Ammon's horn (tissue), 1 donor: ENCODE results near the gene DDX41.
"Not testable (repeated sequence)": the region's sequence is repeated elsewhere in the genome, so short reads cannot be mapped to it uniquely, and the experiment has no call there.

Experiments
- DNase-seq: peaks from one replicate; pipeline ENCODE4 v3.0.0-alpha.2; 2016; ENCODE audit warnings: low spot score

The DDX41 gene

DNA sequence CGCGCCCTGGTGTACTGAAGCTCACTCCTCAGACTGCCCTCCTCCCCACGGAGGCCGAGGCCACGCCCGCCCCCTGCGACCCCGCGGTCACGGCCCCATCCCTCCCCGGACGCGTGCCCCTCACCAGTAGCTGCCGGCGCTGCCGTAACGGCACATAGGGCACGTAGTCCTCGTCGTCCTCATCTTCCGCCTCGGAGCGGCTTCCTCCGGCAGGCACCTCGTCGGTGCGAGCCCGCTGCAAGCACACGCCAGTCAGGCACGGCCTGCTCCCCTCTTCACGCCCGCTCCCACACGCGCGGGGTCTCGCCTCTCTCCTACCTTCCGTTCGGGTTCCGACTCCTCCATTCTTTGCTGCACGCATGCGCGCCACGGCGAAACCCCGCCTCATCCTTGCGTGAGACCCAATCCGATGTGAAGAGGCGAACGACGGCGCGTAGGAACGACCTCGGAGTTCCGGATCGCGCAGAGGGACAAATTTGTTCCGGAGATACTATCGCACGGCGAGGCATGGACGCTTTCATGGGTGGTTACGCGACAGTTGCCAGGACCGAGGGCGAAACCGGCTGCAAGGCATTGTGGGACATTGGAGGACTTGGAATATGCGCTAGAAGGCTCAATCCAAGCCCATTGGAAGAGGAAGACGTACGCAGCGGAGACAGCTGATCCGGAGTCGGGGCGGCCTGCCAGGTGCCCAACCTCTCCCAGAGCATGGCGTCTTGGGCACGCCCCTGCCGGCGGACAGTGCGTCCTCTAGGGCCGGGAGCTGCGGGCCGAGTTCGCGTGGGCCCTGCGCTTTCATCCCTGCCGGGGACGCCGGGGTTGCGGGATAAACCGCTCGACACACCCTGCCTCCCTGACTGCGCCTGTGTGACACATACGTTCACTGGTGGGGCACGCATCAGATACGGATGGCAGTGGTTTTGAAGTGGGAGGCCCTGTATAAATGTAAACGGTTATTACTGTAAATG lies at the start of gene DDX41:
DDX41 (minus strand) TSS at position 361 of the 968 bp plus-strand sequence; CDS start at position 345, 16 bp downstream.
- DNase-seq = peak; percentile 99

DNA sequence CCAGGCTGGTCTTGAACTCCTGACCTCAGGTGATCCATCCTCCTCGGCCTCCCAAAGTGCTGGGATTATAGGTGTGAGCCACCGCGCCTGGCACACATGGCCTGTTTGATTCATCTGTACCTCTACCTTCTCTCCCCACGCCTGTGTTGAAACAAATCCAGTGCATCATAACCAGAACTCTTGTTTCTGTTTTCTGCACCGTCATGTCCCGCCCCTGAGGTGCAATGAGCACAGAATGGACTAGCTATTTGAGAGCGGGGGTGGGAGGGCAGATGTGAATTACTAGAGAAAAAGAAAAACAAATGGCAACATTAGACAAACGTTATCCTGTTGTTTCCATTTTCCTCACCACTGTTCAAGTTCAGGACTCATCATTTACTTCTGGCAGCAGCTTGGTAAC lies 48.3 kb upstream of the DDX41 start:
- DNase-seq = no peak

DNA sequence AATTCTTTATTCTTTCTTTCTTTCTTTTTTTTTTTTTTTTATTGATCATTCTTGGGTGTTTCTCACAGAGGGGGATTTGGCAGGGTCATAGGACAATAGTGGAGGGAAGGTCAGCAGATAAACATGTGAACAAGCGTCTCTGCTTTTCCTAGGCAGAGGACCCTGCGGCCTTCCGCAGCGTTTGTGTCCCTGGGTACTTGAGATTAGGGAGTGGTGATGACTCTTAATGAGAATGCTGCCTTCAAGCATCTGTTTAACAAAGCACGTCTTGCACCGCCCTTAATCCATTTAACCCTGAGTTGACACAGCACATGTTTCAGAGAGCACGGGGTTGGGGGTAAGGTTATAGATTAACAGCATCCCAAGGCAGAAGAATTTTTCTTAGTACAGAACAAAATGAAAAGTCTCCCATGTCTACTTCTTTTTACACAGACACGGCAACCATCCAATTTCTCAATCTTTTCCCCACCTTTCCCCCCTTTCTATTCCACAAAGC lies 42.7 kb upstream of the DDX41 start:
- DNase-seq = not testable (repeated sequence)

DNA sequence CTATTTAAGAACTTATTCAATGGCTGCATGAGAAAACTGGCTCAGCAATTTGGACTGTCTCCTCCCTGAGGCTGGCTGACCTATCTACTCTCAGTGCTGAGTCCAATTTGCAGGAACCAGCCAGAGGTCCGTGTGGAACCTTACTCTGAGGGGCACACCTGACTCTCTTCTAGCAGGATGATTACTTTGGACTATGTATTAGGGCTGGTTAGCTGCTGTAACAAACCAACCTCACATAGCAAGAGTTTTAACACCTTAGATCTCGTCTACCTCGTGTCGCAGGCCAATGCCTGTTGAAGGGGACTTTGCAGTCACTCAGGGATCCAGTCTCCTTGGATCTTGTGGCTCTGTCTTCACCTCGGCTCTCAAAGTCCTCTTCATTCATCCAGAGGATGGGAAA lies 41.0 kb upstream of the DDX41 start:
- DNase-seq = no peak

DNA sequence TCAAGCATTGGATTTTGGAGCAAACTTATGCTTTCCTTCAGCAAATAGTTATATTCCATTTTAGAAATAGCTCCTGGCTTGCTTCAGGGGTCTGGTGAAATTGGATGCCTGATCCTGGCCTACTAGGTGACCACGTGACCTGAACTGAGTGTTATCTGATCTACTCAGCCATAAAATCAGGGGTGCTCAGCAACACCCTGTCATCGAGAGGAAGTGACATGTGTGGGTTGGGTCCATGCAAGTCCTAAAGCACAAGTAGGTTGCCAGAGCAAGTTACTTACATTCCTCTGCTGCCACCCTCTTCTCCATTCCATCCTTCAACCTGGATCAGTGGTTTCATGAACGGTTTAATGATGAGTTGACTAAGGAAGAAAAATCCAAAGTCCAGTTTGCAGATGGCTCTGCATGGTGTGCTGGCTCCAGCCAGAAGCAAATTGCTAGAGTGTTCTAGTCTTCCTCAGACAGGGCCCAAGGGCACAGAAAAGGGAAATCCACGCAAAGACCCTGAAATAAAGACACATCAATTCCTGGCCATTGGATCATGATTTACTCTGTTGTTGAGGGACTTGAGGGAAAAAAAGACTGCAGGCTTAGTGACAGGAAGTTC lies 40.4 kb upstream of the DDX41 start:
- DNase-seq = no peak

DNA sequence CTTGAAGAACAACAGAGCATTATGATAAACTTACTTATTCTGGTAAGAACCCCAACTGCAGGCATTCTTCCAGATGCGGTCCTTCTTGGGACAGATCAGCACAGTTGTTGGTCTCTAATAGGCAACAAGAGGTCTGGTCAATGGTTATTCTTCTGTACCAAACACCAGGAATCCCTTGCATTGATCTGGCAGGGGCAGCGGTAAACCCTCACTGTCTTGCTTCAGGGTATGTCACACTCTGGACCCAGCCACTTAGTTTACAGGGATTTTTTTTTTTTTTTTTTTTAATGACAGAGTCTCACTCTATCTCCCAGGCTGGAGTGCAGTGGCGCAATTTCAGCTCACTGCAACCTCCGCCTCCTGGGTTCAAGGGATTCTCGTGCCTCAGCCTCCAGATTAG lies 38.9 kb upstream of the DDX41 start:
- no peak for DNase-seq

DNA sequence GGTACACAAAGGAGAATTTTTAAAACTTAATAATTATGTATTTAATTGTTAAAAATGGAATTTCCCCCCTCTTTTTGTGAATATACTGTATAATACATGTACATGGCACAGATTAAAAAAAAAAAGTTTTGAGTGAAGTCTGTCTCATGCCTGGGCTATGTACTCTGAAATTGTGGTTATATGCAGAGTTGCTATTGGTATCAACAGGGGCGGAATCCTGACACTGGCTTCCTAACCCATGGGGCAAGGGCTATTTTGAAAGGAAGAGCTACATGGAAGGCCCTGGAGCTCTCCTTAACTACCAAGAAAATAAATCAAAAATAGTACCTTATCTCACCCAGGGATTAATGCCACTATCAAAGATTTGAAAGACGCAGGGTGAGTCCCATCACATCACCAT lies 38.5 kb upstream of the DDX41 start:
- DNase-seq = no peak

DNA sequence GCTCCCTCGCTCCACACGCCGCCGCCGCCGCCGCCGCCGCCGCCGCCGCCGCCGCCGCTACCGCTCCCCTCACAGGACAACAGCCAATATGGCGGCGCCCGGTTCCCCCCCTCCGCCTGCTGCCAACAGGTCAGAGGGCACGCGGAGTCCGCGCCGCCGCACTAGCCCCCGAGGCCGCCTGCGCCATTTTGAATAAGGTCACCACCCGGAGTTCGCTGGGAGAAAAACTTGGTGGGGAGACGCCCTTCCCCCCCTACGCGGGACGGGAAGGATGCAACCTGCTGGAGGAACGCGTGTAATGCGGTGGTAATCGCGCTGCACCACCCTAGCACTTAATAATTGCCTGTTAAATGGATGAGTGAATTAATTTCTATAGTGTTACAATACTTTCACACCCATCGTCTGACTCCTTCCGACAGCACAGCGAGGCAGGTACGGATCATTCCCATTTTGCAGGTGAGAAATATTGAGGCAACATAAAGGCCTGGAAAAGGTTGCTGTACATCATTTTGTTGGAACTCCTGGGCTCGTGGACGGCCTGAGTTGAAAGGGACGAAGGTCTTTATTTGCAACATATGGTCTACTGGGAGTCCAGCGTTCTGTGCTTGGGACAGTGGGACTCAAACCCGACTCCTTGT lies 37.8 kb upstream of the DDX41 start, which contains the start of gene FAM193B:
FAM193B (minus strand) TSS at position 90 of the 638 bp plus-strand sequence. CDS start 105 bp downstream, outside the sequence.
- peak; percentile 93 for DNase-seq

DNA sequence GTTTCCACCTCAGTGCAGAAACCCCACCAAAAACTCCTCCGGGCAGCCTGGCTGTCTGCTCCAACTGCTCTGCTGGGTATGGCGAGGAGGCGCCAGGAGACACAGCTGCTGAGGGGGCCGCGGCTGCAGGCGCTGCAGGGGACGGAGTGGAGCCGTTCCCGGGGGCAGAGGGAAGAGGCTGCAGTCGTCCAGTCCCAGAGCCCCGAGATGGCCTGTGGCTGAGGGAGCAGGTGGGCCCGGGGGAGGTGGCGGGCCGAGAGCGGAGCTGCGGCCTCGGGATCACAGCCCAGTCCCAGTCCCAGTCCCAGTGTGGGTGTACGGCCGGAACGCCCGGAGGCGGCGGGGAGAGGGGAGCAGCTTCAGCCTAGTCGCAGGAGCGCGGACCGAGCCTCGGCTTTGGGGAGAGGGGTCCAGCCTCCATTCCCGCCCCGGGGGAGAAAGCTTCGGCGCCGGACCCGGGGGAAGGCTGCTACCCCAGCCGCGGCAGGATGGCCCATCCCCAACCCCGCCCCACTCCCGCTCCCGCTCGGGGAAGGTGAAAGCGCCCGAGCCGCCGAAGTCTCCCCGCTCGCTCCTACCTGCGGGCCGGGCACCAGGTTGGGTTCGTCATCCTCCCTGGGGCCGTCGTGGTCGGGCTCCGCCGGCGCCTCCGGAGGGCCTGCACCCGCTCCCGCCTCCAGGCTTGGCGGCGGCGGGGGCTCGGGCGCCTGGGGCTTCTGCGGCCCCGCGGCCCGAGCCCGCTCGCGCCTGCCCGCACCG lies 37.1 kb upstream of the DDX41 start:
- peak; percentile 34 for DNase-seq

DNA sequence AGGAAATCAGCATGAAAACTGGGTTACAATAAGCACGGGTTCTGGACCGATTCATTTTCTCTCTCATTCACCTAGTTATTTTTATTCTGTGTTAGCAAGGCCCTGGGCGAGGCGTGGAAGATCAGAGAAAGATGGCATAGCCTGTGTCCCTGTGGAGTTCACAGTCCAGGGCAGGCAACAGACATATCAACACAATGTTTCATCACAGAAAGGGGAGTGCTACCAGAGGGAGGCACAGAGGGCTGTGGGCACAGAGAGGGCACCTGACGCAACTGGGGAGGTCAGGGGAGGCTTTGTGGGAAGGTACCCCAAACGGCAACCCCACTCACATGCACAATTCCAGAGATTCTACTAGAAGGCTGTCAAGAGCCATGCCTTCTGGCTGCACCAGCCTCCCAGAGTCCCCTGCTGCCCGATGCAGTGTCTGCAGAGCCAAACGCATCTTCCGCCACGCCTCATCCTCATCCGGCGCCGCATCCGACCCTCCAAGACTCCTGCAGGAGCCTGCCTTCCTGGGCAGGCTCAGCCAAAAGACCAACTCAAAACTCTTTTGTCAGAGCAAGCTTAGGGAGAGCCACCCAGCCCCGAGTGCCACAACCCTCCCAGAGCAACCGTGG lies 36.2 kb upstream of the DDX41 start:
- DNase-seq = no peak

DNA sequence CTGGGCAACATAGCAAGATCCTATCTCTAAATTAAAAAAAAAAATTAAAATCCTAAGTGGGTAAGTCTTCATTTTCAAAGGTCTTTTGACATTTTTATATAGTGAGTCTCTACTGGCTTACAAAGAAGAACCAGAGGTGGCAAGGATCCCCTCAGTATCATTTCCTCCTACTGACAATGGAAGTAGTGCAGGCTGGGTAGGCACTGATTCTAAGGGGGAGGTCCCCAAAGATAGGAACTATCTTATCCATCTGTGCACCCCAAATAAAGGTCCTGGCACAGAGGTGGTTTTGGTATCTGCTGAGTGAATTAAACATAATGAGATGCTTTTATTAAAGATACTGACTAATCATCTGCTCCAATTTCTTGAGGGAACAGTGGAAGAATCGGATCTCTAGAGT lies 33.4 kb upstream of the DDX41 start:
- DNase-seq = no peak

DNA sequence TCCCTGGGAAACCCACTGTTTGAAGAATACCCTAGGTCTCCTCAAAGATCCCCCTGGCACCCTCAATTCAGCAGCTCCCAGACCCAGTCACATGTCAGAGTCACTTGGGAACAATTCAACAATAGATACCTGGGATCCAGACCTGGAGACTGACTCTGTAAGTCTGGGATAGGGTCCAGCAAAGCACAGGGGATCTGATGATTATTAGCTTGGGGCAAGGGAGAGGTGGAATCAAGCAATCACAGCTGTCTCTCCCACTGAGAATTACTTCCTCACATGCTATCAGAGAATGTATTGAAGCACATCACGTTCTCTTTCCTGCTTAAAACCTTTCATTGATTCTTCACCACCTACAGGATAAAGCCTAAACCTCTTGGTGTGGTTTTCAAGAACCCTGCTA lies 31.7 kb upstream of the DDX41 start:
- no peak for DNase-seq

DNA sequence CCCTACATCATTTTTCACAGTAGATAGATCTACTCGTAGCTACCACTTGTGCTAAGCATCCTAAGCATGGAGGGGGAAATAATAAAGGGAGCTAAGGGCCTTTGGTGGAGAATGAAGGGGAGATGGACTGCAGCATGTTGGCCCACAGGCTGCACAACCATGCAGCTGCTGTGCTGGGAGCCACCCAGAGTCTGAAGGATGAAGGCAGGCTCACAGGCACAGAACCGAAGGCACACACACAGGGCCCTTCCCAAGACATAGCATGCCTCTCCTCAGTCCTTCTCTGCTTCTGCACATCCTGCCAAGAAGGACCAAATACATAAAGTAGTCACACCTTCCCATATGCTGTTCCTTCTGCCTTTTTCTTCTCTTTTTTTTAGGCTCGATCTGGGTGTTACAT lies 31.0 kb upstream of the DDX41 start:
- no peak for DNase-seq

DNA sequence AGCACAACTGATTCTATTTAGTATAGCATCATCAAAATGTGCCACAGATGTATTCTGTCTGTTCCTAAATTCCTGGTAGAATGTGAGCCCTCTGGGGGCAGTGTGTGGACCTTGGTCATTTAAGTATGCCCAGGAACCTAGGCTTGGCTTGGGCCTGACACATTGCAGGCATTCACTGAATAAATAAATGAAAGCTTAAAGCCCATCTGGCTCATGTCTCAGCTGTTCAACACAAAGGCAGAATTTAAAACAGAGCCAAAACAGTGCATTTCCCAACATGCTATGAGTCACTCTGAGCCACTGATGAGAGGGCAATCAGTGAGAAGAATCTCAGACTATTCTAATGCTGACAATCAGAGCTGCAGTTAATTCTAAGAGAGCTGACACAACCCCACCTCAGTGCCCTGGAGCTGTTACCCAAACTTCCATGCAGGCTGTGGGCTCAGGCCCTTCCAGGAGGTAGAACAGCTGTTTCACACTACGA lies 29.5 kb upstream of the DDX41 start:
- DNase-seq = peak; percentile 80

DNA sequence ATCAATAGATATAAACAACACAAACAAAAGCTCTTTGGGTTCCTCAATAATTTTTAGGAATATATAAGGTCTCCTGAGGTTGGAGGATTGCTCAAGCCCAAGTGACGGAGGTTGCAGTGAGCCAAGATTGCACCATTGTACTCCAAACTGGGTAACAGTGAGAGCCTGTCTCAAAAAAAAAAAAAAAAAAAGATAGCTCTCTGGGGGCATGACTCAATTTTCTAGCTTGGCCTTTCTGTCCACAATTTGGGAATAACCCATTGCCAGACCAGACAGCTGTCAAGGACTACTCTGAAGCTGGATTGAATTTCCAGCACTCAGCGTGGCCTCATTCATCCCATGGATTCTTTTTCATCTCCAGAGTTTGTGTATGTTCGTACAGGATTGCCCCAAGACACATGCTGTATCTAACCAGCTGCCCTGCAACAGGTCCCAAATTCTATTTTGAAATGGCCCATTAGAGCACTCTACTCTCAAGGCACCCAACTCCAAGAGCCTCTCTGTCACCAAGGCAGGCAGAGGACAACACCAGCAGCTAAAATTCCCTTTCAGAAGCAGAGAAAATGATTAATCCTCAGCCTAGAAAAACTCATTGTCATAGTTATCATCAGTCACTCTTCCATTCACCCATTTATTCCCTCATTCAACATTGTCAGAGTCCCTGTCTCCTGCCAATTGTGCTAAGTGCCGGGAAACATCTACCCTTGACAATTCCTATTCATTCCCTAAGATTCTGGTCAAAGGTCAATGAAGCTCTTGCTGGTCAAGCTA lies 28.9 kb upstream of the DDX41 start:
- no peak for DNase-seq

DNA sequence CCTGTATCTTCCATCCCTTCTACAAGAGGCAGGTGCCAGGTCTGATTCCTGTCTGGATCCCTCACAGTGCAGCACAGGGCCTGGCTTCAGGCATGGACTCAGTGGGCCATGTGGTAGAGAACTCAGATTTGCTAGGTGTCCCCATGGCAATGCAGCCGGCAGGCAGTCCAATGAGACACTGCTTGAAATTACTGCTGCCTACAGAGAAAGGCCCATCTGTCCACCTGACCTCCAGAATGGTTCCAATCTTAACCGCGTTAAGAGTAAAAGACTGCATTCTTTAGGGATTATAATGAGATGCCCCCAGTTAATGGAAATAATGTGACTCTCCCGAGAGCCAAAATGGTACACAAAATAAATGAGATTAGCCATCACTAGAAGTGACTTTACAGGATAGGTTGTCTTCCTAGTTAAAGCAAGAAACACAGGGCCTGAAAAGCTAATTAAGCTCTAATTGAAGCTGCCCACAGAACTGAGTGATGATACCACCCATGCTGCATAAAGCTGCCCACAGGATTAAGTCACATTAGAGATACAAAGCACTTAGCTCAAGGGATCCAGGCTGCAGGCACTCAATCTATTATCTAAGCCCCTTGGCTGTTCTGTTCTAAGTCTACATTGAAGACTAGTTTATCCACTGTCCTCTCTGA lies 26.2 kb upstream of the DDX41 start:
- DNase-seq = no peak

DNA sequence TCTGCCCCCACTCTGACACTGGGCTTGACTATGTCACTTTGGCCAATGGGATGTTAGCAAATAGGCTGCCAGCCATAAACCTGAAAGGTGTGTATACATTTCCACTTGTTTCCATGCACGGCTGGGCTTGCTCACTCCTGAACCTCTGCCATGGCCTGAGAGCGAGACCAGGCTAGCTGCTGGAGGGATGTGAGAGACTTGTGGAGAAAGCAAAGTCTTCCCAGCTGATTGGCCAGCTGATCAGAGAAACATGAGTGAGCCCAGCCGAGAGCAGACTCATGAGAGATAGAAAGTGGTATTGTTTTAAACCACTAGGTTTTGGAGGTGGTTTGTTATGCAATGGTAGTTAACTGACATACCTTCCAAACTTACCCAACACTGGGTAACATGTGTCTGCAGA lies 23.7 kb upstream of the DDX41 start:
- no peak for DNase-seq

DNA sequence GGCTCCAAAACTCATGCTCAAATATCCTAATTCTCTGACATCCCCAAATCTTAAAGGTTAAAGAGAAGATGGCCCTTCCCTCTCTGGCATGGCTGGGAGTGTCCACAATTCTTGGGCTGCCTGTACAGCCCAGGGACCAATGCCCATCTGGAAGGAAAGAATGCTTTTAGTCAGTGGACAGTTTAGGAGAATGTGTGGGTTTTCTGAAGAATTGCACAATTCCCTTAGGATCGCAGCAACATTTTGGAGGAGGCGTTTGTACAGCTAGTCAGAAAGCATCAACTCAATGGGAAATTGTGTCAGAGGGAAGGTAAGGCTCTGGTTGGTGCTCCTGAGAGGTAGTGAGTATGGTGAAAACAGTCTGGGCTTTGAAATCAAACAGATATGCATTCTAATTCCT lies 22.6 kb upstream of the DDX41 start:
- DNase-seq = no peak

DNA sequence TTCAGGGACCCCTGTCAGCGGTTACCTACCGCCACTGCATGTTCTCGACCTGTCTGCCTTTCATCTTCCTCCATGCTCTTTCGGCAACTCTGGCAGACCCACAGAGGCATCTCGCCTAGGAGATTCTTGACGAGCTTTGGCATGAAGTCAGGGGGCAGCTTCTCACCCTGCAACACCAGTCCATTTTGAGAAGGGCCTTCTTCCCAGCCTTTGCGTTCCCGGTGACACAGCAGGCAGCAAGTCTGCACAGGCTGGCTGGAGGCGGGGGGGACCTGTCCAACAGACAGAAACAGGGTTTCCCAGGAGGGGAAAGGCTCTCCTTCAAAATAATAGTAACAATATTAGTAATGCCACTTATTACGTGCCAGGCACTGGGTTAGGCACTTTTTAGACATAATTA lies 22.1 kb upstream of the DDX41 start:
- no peak for DNase-seq
